Activated T-cell treated with anti-CD3 and anti-CD28 coated beads for 48 hours (primary cell): ENCODE data around the gene C10orf53.
"Not testable (repeated sequence)": the region's sequence is repeated elsewhere in the genome, so short reads cannot be mapped to it uniquely, and the experiment has no call there.

Source experiments
- DNase-seq: peaks from one replicate; pipeline ENCODE4 v3.0.0-alpha.2; 2020; ENCODE audit warnings: low read depth

C10orf53 gene

DNA sequence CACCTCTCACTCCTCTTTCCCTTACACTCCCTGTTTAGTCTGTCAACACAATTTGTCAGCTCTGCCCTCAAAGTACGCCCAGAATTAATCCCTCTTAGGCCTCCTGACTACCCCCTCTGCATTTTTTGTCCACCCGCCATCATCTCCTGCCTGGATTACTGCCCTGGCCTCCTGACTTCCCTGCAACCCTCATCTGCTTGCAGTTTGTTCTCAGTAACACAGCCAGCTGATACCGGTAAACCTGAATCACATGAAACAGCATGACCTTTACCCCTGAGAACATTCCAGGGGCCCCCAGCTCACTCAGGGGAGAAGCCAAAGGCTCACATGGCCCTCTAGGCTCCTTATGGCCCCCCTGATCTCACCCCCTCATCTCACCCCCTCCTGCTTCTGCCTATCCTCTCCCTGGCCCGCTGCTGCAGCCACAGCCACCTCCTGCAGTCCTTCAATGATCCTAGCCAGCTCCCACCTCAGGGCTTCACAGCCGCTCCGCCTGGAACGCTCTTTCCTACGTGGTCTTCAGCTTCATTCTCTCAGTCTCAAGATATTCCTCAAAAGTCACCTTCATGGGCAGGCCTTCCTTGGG, 8.9 kb downstream of the C10orf53 start:
- no peak for DNase-seq

DNA sequence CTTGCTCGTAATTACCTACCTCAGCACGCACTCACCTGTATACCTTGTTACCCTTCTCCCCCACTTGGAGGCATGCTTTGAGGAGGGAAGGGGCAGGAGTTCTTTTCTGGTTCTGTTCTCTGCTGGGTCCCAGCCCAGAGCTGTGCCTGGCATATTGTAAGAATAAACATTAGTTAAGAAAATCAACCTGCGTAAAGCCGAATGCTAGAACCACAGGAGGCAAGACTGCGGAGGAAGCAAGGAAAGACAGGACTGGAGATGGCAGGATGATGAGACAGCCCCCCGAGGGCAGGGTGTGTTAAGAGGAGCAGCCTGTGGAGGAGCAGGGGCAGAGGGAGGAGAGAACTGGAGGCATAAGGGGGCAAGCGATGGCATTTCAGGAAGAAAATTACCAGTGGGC, 9.5 kb downstream of the C10orf53 start:
- DNase-seq = no peak

DNA sequence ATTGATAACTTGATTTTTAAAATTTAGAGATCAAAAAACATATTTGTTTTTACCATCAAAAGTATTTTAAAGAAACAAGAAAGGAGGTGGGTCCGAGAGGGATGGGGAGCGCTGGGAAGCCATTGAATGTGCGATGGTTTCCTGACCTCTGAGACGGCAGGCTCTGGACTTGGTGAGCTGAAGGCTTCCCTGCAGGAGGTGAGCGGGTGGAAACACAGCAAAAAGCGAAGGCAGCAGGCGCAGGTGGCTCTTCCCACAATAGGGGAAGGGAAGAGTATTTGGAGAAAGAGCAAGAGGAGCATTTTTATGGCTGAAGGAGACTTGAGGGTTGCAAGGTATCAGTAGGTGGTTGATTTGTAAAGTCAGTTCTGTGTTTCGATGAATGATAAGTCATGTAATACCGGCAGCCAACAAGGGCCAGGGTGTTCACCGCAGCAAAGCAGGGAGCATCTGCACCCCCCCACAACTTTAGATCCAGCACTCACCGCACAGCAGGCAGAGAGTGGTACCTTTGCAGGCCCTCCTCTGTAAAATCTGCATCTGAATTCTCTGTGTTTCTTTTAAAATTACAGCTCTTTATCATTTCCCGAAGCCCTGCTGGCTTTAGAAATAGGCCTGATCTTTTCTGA, 10.5 kb downstream of the C10orf53 start:
- no peak for DNase-seq

DNA sequence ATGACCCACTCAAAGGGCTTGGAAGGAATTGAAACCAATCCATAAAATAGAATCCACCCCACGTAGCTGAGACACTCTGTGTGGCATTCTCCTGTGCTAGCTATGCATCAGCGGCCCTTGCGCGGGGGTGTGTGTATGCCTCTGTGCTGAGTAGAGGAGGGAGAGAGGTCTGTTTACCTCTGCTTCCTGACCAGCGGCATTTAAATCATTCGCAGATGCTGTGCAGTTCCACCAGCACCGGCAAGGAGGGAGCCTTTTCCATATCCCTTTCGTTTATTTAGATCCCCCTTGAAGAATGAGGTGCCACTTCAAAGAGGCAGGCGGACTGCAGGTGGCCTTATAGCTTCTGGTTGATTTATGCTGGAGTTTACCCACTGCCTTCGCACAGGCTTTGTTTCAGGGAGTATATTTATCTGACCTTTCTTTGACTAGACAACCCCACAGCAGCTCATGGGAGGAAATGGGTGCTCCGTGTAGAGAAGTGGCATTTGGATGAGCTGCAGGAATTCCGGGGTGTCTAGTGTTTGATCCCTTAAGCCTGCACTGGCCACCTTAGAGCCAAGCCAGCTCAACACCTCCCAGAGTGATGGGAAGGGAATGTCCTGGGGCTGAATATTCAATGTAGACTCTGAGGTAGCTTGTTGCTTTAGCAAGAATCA, 11.4 kb downstream of the C10orf53 start:
- DNase-seq = no peak

DNA sequence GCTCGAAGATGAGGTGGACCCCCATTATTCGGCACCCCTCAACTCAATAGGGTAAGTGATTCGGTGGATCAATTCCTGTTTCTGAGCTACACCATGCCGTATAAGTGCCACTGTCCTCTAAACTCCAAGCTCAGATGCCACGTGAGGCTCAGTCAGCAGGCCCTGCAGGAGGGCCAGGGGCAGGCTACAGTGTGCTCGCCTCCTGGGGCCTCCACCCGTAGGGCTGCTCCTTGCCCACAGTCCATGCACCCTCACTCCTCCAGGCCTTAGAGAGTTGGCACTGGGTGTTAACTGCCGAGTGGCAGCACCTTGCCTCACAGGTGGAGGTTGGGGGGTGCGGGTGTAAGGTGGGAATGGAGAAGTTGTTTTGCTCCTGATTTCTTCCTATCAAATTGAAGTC, 12.1 kb downstream of the C10orf53 start:
- DNase-seq = no peak

DNA sequence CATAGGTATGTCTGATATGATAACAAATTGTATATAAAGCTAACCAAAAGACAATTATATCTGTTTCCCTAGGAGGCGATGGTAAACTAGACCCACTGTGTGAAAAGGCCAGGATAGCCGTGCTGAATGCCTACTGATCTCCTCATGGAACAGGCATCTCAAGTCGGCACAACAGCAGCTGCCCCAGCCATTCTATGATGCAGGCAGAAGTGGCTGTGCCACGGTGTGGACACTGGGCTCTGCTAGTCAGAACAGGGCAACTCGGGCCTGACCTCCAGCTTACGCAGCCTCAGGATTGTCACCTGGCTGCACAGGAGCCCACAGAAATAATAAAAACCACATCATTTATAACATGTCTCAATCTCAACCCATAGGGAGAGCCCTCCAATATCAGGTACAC, 15.0 kb downstream of the C10orf53 start:
- DNase-seq = no peak

DNA sequence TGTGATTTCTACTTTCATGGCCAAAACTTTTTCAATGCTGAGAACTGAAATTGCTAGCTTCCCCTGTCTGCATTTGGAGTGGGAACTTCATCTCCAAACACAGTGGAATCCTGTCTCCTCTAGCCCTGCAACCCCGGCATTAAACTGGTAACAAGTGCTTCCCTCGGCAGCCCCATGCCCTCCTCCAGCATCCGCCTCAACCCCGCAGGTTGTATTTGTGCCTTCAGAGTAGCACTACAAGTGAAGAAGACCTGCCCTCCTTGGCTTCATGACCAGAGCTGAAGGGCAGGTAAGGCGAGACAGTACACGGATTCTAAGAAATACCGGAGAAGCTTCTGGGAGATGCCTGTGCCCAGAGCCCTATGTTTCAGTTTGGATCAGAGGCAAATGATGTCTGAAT, 16.9 kb downstream of the C10orf53 start:
- DNase-seq = no peak

DNA sequence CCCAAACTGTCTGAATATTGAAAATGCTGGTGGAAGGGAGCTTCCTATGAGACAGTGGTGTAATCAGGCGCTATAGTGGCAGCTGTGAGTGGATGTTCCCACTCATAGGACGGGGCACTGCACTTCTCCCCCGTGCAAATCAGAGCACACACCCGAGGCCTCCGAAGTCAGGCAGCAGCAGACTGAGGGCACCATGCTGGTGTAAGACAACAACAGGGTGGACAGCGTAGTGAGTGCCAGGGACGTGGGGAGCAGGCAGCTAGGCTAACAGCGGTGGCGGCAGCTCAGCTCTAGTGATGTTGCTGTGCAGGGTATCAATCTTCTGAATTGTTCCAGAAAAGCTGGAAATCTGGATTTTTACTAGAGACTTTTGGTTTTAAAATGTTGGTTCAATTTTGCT, 19.2 kb downstream of the C10orf53 start:
- DNase-seq = no peak

DNA sequence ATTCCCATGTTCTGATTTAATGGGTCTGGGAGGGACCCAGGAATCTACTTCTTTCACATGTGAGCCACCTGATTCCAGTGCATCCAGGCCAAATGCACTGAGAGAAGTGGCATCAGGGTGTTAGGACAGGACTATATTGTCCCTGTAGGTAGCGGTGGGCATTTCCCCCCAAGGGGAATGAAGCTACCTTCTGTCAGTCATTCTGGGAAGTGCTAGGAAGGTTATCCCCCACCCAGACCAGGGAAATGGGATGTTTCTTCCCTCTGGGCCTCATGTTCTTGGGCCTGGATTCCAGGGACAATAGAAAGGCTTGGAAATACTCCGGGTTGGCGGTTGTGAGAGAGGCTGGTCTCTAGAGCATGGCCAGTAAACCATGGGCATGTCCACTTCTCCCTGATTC, 20.8 kb downstream of the C10orf53 start:
- no peak for DNase-seq

DNA sequence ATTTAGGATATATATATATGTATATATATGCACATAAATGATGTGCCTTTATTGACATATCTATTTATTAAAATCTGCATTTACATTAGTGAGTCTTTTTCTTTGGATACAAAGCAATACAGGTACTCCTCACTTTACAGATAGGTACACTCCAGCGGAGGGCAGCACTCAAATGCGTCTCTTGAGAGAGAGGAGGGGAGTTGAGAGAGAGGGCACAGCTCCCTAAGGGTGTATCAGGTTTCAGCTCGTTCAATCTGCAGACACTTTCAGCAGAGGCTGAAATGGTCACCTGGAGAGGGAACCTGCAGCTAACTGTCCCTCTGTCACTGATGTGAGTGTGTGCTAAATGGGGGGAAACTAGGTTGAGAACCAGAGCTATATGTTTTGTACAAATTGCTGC, 21.5 kb downstream of the C10orf53 start:
- no peak for DNase-seq

DNA sequence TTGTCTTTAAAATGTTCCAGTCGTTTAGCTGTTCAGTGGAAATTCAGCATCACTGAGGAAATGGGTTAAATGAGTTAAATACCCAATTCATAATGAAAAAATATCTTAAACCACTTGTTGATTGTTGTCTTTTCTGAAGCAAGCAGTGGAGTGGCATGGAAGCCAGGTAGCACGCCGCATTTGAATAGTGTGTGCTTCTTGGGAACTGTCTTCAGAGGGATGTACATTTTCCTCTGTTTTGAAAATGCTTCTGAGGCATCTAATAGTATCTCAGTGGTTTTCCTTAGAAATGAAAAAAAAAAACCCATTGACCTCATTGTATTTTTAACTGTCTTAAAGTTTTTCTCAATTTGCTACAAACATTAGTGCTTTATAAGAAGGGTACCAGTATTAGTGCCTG, 28.1 kb downstream of the C10orf53 start:
- no peak for DNase-seq

DNA sequence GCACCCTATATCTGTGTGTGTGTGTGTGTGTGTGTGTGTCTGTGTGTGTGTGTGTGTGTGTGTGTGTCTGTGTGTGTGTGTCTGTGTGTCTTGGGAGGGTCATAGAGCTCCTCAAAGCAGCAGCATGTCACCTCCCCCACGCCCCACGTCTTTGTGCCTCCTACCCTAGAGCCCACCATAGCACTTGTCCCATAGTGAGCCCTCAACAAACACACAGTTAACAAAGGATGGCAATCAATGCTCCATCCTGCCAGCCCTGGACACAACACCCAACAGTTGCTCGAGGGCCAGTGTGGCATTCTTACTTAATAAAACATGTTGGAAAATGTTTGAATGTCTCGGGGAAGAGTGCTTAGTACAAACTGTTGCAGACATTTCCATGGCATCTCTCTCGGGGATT, 30.5 kb downstream of the C10orf53 start:
- DNase-seq = no peak

DNA sequence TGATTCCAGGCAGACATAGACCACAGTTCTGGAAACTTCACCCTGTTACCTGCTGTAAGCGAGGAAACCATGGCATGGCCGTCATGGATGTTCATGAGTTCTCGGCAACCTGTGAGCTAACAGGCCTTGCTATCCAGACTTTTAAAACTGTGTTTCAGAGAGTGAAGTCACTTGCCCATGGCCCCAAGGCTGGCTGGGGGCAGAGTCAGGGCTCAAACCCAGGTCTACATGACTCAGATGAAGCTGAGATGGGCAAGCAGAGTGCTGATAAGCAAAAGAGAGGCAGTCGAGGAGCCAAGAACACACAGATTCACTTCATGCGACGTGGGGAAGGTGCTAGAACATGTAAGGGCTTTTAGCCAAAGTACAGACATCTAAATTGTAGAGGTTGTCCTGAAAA, 31.5 kb downstream of the C10orf53 start:
- DNase-seq = no peak

DNA sequence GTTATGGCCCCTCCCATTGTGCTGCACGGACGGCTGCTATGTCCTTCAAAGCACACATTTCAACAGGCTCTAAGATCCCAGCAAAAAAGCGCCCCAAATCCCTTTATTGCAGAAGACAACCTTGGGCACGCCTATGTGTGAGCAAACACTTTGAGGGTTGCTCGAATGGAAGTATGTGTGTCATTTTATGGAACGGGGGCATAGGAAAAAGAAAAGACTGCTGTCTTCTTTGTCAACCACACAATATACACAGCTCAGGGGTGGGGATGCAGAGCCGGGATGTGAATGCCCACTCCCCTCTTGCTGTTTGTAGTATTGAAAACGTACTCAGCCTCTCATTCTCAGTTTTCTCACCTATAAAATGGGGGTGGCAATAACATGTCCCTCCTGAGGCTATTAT, 32.0 kb downstream of the C10orf53 start:
- no peak for DNase-seq

DNA sequence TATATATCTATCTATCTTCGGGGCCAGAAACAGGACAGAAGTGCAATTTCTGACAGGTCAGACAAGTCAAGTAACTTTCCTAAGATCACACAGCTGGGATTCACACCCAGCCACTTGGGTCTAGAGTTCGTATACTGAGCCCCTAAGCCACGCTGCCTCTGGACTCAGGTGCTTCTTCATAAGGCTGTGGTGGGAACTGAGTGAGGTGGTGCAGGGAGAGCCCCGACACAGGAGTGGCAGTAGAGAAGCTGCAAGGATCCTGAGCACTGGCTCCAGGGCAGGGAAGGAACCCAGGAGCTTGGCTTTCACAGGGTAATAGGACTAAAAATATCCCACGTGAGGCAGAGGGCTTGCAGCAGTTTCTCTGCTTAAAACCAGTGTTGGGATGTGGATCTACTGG, 33.8 kb downstream of the C10orf53 start:
- DNase-seq = no peak

DNA sequence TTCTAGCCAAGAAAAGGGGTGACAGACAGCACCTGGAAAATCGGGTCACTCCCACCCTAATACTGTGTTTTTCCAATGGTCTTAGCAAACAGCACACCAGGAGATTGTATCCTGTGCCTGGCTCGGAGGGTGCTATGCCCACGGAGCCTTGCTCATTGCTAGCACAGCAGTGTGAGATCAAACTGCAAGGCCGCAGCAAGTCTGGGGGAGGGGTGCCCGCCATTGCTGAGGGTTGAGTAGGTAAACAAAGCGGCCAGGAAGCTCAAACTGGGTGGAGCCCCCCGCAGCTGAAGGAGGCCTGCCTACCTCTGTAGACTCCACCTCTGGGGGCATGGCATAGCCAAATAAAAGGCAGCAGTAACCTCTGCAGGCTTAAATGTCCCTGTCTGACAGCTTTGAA, 35.7 kb downstream of the C10orf53 start:
- DNase-seq = not testable (repeated sequence)

DNA sequence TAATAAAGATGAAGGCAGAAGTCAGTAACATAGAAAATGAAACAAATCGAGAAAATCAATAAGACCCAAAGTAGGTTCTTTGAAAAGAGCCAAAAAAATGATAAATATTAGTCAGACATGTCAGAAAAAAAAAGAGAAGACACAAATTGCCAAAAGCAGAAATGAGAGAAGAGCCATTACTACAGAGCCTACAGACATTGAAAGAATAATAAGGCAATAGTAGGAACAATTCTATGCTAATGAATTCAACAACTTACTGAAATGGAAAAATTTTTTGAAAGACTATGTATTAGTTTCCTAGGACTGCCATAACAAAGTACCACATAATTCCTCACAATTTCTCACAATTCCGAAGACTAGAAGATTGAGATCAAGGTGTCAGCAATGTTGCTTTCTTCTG, 47.1 kb downstream of the C10orf53 start:
- DNase-seq = no peak

DNA sequence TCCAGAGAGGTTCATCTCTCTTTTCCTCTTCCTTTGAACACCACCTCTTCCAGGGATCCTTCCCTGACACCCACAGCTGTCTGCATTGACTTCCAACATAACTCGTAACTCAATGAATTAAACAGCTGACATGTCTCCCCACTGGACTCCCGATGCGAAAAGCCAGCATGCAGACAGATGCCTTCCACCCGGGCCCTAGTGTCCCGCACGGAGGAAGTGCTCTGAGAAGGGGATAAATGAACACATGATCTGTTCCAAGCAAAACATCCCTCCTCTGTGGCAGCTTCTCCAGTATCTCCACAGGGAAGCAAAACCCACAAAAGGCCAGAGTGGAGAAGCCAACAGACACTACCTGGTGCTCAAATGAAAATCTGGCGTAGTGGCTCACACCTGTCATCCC, 54.4 kb downstream of the C10orf53 start:
- no peak for DNase-seq

DNA sequence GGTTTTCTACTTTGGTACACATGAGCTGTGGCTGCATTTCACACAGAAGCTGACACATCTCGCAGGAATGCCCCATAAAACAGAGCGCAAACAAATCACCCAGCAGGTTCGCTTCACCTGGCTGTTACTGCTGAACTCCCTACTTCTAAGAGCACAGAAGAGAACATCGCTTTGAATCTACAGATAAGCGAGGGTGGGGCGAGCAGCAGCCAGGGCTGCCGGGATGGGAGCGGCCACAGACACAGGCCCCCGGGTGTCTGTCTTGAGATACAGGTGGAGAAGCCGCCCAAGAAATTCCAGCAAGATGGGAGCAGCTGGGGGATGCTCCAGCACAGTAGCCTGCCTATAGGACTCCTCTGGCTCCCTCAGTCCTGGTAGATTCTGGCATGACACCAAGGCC, 55.2 kb downstream of the C10orf53 start:
- DNase-seq = no peak

DNA sequence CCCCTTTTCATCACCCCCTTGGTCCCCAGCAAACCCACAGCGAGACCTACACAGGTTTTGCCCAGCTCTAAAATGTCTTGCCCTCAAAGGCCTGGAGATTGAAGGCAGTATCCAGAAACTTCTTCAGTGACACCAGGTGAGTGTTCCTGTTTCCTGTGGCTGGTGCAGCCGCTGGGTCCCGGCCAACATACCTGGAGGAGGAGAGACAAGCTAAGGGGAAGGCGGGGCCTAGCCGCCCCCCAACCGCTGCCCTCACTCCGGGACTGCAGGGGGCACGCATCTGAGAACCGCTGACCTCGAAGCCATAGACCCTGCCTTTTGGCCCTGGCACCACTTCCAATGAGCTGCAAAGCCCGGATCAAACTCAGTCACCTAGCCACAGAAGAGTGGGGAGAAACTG, 55.7 kb downstream of the C10orf53 start:
- DNase-seq = no peak

DNA sequence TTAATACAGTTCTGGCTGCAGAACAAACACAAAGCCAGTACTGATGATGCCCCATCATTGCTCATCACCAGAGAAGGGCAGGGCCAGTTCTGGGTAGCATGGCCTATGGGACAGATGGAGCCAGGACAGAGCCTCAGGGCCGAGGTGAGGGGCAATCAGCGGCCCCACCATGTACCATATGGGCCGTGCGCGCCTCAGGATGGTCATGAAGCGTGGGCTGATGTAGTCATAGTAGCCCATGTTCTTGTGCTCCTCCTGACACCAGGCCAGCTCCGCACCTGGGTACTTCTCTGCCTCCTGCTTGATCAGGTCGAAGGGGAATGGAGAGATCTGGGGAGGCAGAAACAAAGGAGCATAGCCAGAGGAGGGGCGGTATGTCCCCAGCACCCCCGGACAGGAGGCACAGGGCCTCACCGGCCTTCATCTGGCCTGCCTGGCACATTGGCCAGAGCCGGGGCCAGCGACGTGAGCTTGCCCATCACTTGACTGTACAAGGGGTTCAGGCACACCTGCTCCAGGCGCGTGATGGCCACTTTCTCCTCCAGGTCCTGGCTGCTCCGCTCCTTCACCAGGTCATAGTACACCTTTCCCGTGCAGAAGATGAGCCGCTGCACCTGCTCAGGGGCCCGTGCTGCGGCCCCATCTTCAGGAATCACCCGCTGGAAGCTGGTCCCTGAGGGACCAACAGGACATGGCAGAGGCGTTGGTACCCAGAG, 56.6 kb downstream of the C10orf53 start:
- DNase-seq = no peak

DNA sequence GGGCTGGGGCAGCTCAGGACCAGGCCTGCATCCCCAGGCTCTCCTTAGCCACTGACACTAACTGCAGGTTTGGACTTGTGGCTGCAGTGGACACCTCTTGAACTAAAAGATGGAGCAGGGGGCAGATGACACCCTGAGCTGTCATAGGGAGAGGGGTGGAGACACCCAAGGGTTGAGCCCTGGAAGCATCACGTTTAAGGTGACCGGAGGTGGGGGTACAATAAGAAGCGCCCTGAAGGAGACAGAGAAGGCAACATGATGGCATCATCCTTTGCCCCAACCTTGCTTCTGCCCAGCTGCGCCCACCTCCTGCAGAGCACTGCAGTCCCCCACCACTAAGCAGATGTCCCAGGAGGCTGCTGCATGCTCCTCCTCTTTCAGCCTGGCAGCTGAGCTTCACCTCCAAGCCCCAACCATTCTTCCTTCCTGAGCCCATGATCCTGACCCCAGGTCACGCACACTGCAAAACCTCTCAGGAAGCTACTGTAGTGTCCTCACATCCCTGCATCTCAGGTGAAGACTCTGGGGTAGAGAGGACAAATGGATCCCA, 57.2 kb downstream of the C10orf53 start:
- DNase-seq = no peak
